ENCODE data around the gene ZNF581.

DNA sequence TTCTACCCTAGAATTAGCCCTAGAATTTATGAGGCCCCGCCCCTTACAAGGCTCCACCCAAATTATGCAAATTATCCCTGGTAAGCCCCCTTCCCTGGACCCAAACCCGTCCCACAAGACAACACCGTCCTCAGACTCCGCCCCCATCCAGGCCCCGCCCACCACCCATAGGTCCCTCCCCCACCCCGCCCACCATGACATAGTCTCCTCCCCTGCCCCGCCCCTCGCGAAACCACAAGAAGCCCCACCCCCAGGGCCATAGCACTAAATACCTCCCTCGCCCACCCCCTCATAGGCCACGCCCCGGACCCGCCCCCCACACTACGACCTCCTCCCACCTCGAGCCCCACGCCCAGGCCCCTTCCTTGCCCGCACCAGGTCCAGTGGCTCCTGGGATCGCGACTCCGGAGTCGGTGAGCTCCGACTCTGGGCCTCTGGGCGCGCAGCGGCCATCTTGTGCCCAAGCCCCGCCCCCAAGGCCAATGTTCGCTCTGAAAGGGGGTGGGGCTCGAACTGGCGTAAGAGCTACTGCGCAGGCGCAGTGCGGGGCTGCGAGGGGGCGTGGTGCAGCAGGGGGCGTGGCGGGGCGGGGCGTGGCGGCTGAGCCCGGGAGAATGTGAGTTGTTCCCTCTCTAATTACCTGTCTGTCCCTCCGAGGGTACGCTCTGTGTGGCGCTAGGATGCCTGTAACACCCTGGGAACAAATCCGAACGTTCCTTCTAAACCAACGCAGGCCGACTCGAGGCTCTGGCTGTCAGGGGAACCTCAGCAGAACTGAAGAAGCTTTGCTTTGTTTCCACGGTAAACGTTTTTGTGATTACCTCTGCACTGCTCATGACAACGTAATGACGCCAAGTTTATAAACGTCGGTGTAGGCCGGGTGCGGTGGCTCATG is 19.1 kb upstream of the ZNF581 start, which contains the start of gene ZNF784:
- TF ChIP-seq, protein P1, sequence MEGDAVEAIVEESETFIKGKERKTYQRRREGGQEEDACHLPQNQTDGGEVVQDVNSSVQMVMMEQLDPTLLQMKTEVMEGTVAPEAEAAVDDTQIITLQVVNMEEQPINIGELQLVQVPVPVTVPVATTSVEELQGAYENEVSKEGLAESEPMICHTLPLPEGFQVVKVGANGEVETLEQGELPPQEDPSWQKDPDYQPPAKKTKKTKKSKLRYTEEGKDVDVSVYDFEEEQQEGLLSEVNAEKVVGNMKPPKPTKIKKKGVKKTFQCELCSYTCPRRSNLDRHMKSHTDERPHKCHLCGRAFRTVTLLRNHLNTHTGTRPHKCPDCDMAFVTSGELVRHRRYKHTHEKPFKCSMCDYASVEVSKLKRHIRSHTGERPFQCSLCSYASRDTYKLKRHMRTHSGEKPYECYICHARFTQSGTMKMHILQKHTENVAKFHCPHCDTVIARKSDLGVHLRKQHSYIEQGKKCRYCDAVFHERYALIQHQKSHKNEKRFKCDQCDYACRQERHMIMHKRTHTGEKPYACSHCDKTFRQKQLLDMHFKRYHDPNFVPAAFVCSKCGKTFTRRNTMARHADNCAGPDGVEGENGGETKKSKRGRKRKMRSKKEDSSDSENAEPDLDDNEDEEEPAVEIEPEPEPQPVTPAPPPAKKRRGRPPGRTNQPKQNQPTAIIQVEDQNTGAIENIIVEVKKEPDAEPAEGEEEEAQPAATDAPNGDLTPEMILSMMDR (IDR thresholded peaks at IDR 0.05): no peak
- peak in 1 of 2 donors; percentile 72 for TF ChIP-seq POLR2A (IDR thresholded peaks at IDR 0.05)

Data from thyroid gland (tissue), 4 donors.